HEK293T (cell line): ENCODE results near the gene BBS7.

Experiments used
- ELF4 ChIP-seq: fragments of 450-650 bp; IDR thresholded peaks from 2 replicates; pipeline ENCODE4 v1.6.1; 2017; ENCODE audit warnings: antibody characterized with exemption
- PKNOX1 ChIP-seq: fragments of 450-650 bp; IDR thresholded peaks from 2 replicates; pipeline ENCODE4 v1.6.1; 2016
- SUZ12 ChIP-seq: fragments of 450-650 bp; IDR thresholded peaks from 2 replicates; pipeline ENCODE4 v1.6.1; 2016; ENCODE audit warnings: mild to moderate bottlenecking
- ZNF384 ChIP-seq: fragments of 450-650 bp; IDR thresholded peaks from 2 replicates; pipeline ENCODE4 v1.6.1; 2016

GRCh38 chr4:121888134-121888533 lies 17.9 kb upstream of the BBS7 start:
- TF ChIP-seq PKNOX1, result no peak
- no peak for TF ChIP-seq ELF4
- no peak for TF ChIP-seq ZNF384
- TF ChIP-seq SUZ12, result no peak
